HepG2 (cell line): Measurements from ENCODE around the gene PIF1. TPM values are rescaled to one million over a fixed set of nuclear protein-coding genes. Genes with fewer than 3 reads are reported as not detected.
A peak's percentile ranks its signal among the peaks of the same experiment; 100 is the strongest.

ENCODE experiments used
- GLI4 ChIP-seq: sonication (generic); formaldehyde crosslinking; IDR thresholded peaks from 2 replicates; pipeline ENCODE4 v1.5.1; 2020; ENCODE audit warnings: missing genetic modification reagents, mild to moderate bottlenecking, moderate library complexity, borderline replicate concordance
- MIER2 ChIP-seq: IDR thresholded peaks from 2 replicates; pipeline ENCODE4 v1.6.1; 2016; ENCODE audit warnings: missing biosample characterization, missing genetic modification reagents
- NFE2L1 ChIP-seq: sonication (generic); formaldehyde crosslinking; IDR thresholded peaks from 2 replicates; pipeline ENCODE4 v1.4.0; 2020; ENCODE audit warnings: missing genetic modification reagents, mild to moderate bottlenecking, borderline replicate concordance
- TCF12 ChIP-seq, 2 experiments: fragments of 450-650 bp in 1 of 2; sonication (generic) in 1 of 2; formaldehyde crosslinking in 1 of 2; IDR thresholded peaks; 2 replicates each; pipeline versions ENCODE4 v1.6.1 to v1.8.0; 2017 to 2022; ENCODE audit warnings: antibody characterized with exemption in 1 of 2, mild to moderate bottlenecking in 1 of 2, missing genetic modification reagents in 1 of 2, moderate library complexity in 1 of 2
- TEF ChIP-seq: sonication (generic); formaldehyde crosslinking; IDR thresholded peaks from 2 replicates; pipeline ENCODE4 v1.5.0; 2020; ENCODE audit warnings: missing genetic modification reagents
- TFE3 ChIP-seq: IDR thresholded peaks from 2 replicates; pipeline ENCODE4 v1.6.1; 2016
- THAP7 ChIP-seq: sonication (generic); formaldehyde crosslinking; IDR thresholded peaks from 2 replicates; pipeline ENCODE4 v1.8.1; 2023; ENCODE audit warnings: mild to moderate bottlenecking, missing genetic modification reagents
- ZBTB49 ChIP-seq: sonication (generic); formaldehyde crosslinking; IDR thresholded peaks from 2 replicates; pipeline ENCODE4 v1.4.0; 2020; ENCODE audit warnings: missing genetic modification reagents, borderline replicate concordance
- ZBTB7B ChIP-seq: sonication (generic); formaldehyde crosslinking; IDR thresholded peaks from 2 replicates; pipeline ENCODE4 v1.4.0; 2020; ENCODE audit warnings: missing genetic modification reagents
- ZNF318 ChIP-seq: sonication (generic); formaldehyde crosslinking; IDR thresholded peaks from 2 replicates; pipeline ENCODE4 v1.4.0; 2020; ENCODE audit warnings: mild to moderate bottlenecking, missing genetic modification reagents
- ZNF597 ChIP-seq: sonication (generic); formaldehyde crosslinking; IDR thresholded peaks from 2 replicates; pipeline ENCODE4 v1.5.0; 2020; ENCODE audit warnings: missing genetic modification reagents
- ZNF619 ChIP-seq: sonication (generic); formaldehyde crosslinking; IDR thresholded peaks from 2 replicates; pipeline ENCODE4 v1.4.0; 2020; ENCODE audit warnings: mild to moderate bottlenecking, missing genetic modification reagents
- polyA plus RNA-seq, 8 experiments: library from polyadenylated mRNA; depleted of rRNA in 3 of 8; stranded (reverse) in 7 of 8; unstranded in 1 of 8; fragments of >200 nt; fragmentation: Illumina TruSeq in 4 of 8; extraction: Trizol in 4 of 8; gene quantifications; 2 replicates each; pipeline versions ENCODE4 v1.2.1 to v1.2.3, GENCODE V29; 2011 to 2016; ENCODE audit warnings: low read depth in 4 of 8, missing spikeins in 1 of 8, mixed read lengths in 1 of 8; ENCODE audit not compliant: insufficient read depth in 1 of 8
- total RNA-seq, 5 experiments: library from RNA; depleted of rRNA; stranded (reverse); fragments of >200 nt; fragmentation: Illumina TruSeq; extraction: Trizol; gene quantifications; 2 replicates each; pipeline ENCODE4 v1.2.3, GENCODE V29; 2016; ENCODE audit warnings: low read depth in 1 of 5

Gene PIF1
- total and polyA plus RNA-seq, 2 of the 13 experiments (the other 11 are each of a cell fraction or from before 2014, with no cell fraction given) = 18.5 to 19.7 TPM

GRCh38 chr15:64816452-64816851, 9.0 kb downstream of the PIF1 start (continued):
- TF ChIP-seq ZNF318 (CRISPR knock-in tag) (no peak), ZNF597 (CRISPR knock-in tag) (no peak), TFE3 (no peak), ZNF619 (CRISPR knock-in tag) (0 out of 2 replicates have a peak, but pooled peaks have one; percentile 65), GLI4 (CRISPR knock-in tag) (no peak), MIER2 (CRISPR knock-in tag) (no peak), NFE2L1 (CRISPR knock-in tag) (no peak), TEF (no peak), ZBTB7B (CRISPR knock-in tag) (peak; percentile 58; the same call in 1 of the 2 replicates), ZBTB49 (CRISPR knock-in tag) (no peak), TCF12 (IDR thresholded peaks at IDR 0.05) (no peak), TCF12 (CRISPR knock-in tag; IDR thresholded peaks at IDR 0.05) (no peak), THAP7 (CRISPR knock-in tag) (no peak)
